ENCODE results near the gene CDR2L.
"Not testable (repeated sequence)": the region's sequence is repeated elsewhere in the genome, so short reads cannot be mapped to it uniquely, and the experiment has no call there.

Gene CDR2L

DNA sequence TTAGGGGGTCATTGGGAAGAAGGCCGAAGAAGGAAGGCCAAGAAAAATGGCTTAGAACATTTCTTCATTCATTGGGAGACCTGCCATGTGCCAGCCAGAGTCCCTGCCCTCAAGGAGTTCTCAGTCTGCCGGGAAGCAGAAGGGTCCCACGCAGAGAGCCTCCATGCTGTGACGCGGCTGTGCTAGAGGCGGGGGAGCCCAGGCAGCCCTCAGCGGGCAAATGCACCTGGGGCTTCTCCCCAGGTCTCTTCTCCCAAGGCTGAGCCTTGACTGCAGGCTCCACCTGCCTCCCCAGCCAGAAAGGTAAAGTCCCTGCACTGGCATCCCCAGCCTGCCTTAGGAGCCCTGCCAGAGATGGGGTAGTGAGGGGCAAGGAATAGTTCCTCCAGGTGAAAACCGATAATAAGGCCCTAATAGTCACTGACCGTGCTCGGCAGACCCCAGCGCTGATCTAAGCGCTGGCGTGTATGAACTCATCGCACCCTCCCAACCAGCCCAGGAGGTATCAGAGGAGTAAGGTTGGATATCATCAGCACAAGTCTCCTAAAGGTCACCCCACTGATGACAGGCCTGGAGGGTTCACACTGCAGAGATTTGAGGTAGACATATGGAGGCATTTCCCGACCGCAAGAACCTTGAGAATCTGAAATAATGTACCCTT lies 6.0 kb upstream of the CDR2L start:
- no peaks in the 10 kb centered on the region for H3K36me3 Mint-ChIP-seq (ENCODE audit: low read depth)
- intact Hi-C loops (cut with micrococcal nuclease): no loop called here
- H3K9me3 Mint-ChIP-seq: no peaks in the 10 kb centered on the region
- H3K4me1 Mint-ChIP-seq (ENCODE audit: low read depth): peaks cover 35% of the 10 kb centered on the region
- peak overlapping the region; percentile 70 for H3K4me3 Mint-ChIP-seq
- H3K27ac Mint-ChIP-seq: peak overlapping the region; percentile 1
- H3K27me3 Mint-ChIP-seq: peaks cover 70% of the 10 kb centered on the region

DNA sequence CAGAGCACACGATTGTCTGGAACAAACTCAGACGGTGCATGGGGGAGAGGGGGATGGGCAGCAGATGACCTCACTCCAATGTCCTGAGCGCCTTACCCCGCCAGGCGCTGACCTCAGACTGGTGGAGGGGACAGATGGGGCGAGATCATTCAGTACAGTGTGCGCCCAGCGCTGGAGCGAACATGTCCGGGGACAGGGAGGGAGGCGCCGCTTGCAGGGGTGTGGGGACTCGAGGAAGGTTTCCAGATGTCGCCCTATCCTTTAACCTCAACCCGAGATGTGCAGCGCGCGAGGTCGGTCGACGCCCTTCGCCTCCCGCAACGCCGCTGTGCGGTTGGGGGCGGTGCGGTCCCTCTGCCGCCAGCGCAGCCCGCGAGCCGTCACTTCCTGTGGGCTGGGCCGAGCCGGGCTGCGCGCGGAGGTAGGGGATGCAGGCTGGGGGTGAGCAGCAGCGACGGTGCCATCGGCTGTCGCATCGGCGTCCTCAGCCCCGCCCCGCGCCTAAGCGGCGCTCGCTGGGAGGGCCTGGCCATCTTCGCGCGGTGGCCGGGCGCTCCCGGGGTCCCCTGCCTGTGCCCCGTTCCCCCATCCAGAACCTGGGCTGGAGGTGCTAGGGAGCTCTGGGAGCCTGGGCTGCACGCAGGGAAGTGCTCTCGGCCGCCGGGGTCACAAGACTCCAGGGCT lies 5.3 kb upstream of the CDR2L start:
- intact Hi-C loops (cut with micrococcal nuclease): no loop called here
- no peaks in the 10 kb centered on the region for H3K9me3 Mint-ChIP-seq
- peaks cover 67% of the 10 kb centered on the region for H3K27me3 Mint-ChIP-seq
- peak overlapping the region; percentile 1 for H3K27ac Mint-ChIP-seq
- H3K4me3 Mint-ChIP-seq: peak overlapping the region; percentile 70
- H3K36me3 Mint-ChIP-seq (ENCODE audit: low read depth): no peaks in the 10 kb centered on the region
- peaks cover 37% of the 10 kb centered on the region for H3K4me1 Mint-ChIP-seq (ENCODE audit: low read depth)

DNA sequence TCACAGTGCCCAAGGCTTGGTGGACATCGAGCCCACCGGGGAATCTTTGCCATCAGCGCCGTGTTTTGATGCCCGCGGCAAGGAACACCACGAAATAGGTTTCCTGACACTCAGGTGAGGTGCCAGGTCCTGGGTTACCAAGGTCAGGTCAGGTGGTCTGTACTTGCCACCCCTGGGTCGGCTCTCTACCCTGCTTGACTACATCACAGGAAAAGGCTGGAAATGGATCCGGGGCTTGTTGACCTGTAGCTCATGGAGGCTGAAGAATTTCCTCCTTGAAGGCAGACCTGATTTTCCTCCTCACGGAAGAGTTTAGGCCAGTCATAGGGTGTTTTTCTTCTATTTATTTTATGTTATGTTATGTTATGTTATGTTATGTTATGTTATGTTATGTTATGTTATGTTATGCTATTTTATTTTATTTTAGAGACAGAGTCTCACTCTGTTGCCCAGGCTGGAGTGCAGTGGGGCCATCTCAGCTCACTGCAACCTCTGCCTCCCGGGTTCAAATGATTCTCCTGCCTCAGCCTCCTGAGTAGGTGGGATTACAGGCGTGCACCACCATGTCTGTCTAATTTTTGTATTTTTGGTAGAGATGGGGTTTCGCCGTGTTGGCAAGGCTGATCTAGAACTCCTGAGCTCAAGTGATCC lies 4.6 kb upstream of the CDR2L start:
- not testable (repeated sequence) for H3K36me3 Mint-ChIP-seq (ENCODE audit: low read depth); H3K27ac Mint-ChIP-seq
- peaks cover 66% of the 10 kb centered on the region for H3K27me3 Mint-ChIP-seq

DNA sequence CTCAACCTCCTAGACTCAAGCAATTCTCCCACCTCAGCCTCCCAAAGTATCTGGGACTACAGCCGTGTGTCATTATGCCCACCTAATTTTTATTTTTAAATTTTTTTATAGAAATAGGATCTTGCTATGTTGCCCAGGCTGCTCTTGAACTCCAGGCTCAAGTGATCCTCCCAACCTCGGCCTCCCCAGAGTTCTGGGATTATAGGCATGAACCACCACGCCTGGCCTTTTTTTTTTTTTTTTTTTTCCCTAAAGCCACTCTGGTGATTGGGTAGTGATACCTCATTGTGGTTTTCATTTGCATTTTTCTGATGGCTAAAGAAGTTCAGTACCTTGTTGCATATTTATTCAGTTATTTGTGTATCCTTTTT lies 1.2 kb upstream of the CDR2L start:
- Mint-ChIP-seq H3K27me3 (peaks cover 61% of the 10 kb centered on the region), H3K36me3 (ENCODE audit: low read depth) (peaks cover 11% of the 10 kb centered on the region), H3K27ac (no peak overlapping the region), H3K9me3 (no peaks in the 10 kb centered on the region), H3K4me3 (no peak overlapping the region), H3K4me1 (ENCODE audit: low read depth) (peaks cover 53% of the 10 kb centered on the region)
- intact Hi-C loops (cut with micrococcal nuclease): no loop called here

More for the DNA sequence above, 4.6 kb upstream of the CDR2L start:
- intact Hi-C loops (cut with micrococcal nuclease); H3K9me3 Mint-ChIP-seq: not testable (repeated sequence)
- H3K4me1 Mint-ChIP-seq (ENCODE audit: low read depth): peaks cover 40% of the 10 kb centered on the region
- H3K4me3 Mint-ChIP-seq: peak overlapping the region; percentile 70

DNA sequence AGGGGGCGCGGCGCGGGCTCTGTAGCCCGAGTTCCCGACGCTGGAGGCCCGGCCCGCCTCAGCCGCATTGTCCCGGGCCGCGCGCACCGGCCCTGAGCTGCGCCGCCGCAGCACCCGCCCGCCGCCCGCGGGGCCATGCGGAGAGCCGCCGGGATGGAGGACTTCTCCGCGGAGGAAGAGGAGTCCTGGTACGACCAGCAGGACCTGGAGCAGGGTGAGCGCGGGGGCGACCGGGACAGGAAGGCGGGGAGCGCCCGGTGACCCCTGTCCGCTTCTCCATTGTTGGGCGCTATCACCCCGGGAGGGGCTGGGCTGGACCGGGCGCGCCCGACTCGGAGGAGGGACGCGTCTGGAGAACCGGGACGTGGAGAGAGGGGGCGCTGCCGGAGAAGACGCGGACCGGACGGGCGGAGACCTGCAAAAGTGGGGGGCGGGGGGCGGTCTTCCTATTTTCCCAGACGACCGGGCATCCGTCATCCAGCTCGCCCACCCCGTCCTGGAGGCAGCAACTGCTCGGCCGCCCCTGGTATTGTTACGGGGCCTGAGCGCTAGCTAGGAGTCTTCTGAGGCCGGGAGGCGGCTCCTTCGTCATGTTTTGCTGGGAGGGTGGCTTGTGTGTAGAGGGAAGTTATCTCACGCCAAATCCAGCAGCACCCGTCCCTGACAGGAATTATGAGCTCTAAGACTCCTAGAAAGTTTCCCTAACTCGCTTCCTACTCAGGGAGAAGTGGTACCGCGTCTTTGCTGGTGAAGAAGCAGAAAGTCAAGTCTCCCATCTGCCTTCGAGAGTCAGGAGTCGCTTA lies 678 bp downstream of the CDR2L start:
- Mint-ChIP-seq H3K4me1 (ENCODE audit: low read depth) (peaks cover 57% of the 10 kb centered on the region), H3K27ac (peak overlapping the region; percentile 81), H3K36me3 (ENCODE audit: low read depth) (peaks cover 21% of the 10 kb centered on the region), H3K9me3 (no peaks in the 10 kb centered on the region), H3K27me3 (peaks cover 54% of the 10 kb centered on the region), H3K4me3 (peak overlapping the region; percentile 83)
- intact Hi-C loops (cut with micrococcal nuclease): no loop called here

DNA sequence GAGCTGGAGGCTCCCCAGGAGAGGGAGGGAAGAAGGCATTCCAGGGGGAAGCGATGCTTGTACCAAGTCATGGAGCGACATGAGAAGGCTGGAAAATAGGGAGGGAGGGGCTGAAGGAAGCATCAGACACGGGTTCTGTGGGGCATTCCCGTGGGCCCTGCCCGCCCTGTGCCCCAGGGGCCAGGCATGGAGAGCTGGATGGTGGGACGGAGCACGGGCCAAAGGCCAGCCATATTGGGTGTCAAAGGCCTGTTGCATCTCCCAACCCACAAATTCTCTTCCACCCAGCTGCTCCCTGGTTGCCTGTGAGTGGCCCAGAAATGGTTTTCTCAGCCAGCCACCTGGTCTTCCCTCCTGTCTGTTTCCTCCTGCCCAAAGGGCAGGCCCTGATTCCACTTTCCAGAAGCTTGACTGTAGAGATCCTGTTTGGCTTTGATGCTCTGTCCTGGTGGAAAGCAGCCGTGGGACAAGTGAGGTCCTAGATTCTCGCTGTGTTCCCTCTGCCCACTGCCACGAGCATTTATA lies 3.2 kb downstream of the CDR2L start:
- intact Hi-C loops (cut with micrococcal nuclease): no loop called here

DNA sequence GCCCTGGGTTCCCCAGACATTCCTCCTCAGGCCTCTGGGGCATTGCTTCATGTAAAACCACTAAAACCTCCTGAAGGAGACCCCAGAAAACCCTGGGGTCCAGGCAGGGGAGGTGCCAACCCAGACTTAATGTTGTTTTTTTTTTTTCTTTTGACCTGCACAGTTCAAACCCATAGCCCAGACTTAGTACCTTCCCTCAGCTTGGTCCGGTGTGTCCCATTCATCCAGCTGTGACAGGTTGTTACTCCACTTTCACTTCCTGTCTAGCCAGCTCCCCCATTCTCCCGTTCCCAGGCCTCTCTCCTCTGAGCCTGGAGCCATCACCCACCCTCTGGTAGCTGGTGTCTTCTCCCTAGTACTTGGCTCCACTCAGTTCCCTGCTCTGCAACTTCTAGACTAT lies 4.8 kb downstream of the CDR2L start:
- intact Hi-C loops (cut with micrococcal nuclease): no loop called here
- H3K36me3 Mint-ChIP-seq (ENCODE audit: low read depth): peaks cover 21% of the 10 kb centered on the region
- no peaks in the 10 kb centered on the region for H3K9me3 Mint-ChIP-seq
- H3K4me3 Mint-ChIP-seq: no peak overlapping the region
- H3K27me3 Mint-ChIP-seq: peaks cover 35% of the 10 kb centered on the region
- peaks cover 55% of the 10 kb centered on the region for H3K4me1 Mint-ChIP-seq (ENCODE audit: low read depth)
- no peak overlapping the region for H3K27ac Mint-ChIP-seq

More for the DNA sequence above, 3.2 kb downstream of the CDR2L start:
- Mint-ChIP-seq H3K4me1 (ENCODE audit: low read depth) (peaks cover 54% of the 10 kb centered on the region), H3K36me3 (ENCODE audit: low read depth) (peaks cover 21% of the 10 kb centered on the region), H3K27ac (no peak overlapping the region), H3K27me3 (peaks cover 37% of the 10 kb centered on the region), H3K4me3 (no peak overlapping the region), H3K9me3 (no peaks in the 10 kb centered on the region)

DNA sequence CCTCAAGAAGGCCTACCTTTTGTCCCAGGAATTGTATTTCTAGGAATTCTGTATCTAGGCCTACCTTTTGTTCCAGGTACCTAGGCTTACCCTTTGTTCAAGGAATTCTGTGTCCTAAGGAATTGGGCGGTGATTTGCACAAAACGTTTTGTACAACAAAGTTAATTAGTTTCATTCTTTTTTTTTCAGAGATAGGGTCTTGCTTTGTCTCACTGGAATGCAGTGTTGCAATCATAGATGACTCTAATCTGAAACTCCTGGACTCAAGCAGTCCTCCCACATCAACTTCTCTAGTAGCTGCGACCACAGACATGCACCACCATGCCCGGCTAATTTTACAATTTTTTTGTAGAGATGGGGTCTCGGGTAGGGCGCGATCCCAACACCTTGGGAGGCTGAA lies 7.0 kb downstream of the CDR2L start:
- Mint-ChIP-seq H3K9me3 (no peaks in the 10 kb centered on the region), H3K27me3 (peaks cover 21% of the 10 kb centered on the region), H3K36me3 (ENCODE audit: low read depth) (peaks cover 15% of the 10 kb centered on the region), H3K27ac (no peak overlapping the region), H3K4me1 (ENCODE audit: low read depth) (peaks cover 56% of the 10 kb centered on the region), H3K4me3 (no peak overlapping the region)
- intact Hi-C loops (cut with micrococcal nuclease): no loop called here

DNA sequence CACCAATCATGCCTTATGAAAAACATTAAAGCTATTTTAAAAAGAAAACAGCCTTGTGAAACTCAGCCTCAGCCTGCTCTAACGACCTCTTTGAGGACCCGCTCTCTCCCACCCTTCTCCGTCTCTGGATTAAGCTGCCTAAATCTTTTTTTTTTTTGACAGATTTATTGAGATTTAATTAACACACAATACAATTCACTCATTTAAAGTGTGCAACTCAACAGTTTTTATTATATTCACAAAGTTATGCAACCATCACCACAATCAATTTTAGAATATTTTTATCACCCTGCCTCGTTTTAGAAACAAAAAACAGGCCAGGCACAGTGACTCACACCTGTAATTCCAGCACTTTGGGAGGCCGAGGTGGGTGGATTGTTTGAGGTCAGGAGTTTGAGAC lies 8.4 kb downstream of the CDR2L start:
- intact Hi-C loops (cut with micrococcal nuclease): no loop called here
- Mint-ChIP-seq H3K4me1 (ENCODE audit: low read depth) (peaks cover 45% of the 10 kb centered on the region), H3K9me3 (no peaks in the 10 kb centered on the region), H3K4me3 (no peak overlapping the region), H3K36me3 (ENCODE audit: low read depth) (peaks cover 12% of the 10 kb centered on the region), H3K27me3 (peaks cover 13% of the 10 kb centered on the region), H3K27ac (no peak overlapping the region)

DNA sequence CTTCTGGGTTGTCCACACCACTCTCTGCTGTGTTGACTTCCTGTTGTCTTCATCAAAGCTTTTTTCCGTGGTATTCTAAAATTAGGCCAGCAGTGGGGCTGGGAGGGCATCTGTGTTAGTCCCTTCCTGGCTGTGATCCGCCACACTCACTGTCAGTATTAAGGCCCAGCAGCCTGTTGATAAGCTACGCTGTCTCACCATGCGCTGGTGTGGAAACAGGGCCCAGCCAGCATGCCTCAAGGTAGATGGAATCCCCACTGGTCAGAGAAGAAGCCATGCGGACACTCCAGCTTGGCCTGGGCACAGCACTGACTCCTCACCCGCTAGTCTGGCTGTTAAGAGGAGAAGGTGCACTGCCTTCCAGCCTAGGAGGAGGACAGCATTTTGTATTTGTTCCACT lies 11.4 kb downstream of the CDR2L start:
- Mint-ChIP-seq H3K4me1 (ENCODE audit: low read depth) (peaks cover 53% of the 10 kb centered on the region), H3K9me3 (no peaks in the 10 kb centered on the region), H3K27me3 (peaks cover 7% of the 10 kb centered on the region), H3K4me3 (no peak overlapping the region), H3K36me3 (ENCODE audit: low read depth) (peaks cover 31% of the 10 kb centered on the region), H3K27ac (peak overlapping the region; percentile 13)
- intact Hi-C loops (cut with micrococcal nuclease): no loop called here

DNA sequence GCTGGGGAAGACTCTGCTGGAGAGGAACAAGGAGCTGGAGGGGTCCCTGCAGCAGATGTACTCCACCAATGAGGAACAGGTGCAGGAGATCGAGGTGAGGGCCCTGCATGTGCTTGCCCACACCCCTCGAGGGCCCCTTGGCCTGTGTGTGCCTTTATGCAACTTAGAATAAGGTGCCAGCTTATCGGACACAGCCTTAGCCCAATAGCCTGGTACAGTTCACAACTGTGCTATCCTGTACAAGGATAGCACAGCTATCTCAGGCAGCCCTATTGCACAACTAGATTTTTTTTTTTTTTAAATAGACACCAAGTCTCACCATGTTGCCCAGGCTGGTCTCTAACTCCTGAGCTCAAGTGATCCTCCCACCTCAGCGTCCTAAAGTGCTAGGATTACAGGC lies 12.1 kb downstream of the CDR2L start:
- H3K9me3 Mint-ChIP-seq: no peaks in the 10 kb centered on the region
- no peak overlapping the region for H3K4me3 Mint-ChIP-seq
- peaks cover 11% of the 10 kb centered on the region for H3K27me3 Mint-ChIP-seq
- H3K4me1 Mint-ChIP-seq (ENCODE audit: low read depth): peaks cover 51% of the 10 kb centered on the region
- H3K36me3 Mint-ChIP-seq (ENCODE audit: low read depth): peaks cover 38% of the 10 kb centered on the region
- intact Hi-C loops (cut with micrococcal nuclease): no loop called here
- peak overlapping the region; percentile 13 for H3K27ac Mint-ChIP-seq

DNA sequence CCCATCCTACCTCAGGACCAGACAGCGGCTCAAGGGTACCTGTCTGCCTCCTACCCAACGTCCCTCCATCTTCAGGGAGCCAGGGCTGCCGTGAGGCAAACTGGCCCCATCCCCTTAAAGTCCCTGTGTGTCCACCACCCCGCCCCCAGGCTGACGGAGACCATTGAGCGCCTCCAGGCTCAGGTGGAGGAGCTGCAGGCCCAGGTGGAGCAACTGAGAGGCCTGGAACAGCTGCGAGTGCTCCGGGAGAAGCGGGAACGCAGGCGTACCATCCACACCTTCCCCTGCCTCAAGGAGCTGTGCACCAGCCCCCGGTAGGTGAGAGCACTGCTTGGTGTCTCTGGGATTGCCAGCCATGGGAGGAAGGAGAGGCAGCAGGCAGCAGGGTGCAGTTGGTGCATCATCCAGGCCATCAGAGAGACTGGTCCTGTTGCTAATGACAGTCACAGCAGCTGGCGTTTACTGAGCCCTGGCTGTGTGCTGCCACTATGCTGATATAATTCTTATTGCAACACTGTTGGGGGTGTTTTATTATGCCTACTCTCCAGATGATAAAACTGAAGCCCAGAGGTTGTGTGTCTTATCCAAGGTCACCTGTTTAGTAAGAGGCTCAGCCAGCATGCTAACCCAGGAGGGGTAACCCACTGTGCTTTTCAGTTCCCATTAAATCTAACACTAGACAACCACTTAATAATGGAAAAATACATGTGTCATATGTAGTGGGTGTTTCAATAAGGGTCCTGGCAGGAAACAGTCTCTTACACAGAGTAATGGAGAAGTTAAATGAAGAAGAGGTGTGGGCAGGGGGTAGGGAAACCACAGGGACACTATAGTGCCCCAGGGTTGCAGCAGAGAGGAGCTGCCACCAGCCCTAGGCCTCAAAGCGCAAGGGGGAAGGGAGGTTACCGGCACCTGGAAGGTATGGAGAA lies 14.7 kb downstream of the CDR2L start:
- intact Hi-C loops (cut with micrococcal nuclease): no loop called here
- H3K36me3 Mint-ChIP-seq (ENCODE audit: low read depth): peaks cover 52% of the 10 kb centered on the region
- H3K27me3 Mint-ChIP-seq: peaks cover 17% of the 10 kb centered on the region
- H3K4me1 Mint-ChIP-seq (ENCODE audit: low read depth): peaks cover 51% of the 10 kb centered on the region
- no peaks in the 10 kb centered on the region for H3K9me3 Mint-ChIP-seq
- peak overlapping the region; percentile 54 for H3K27ac Mint-ChIP-seq
- no peak overlapping the region for H3K4me3 Mint-ChIP-seq

Data from dendritic cell treated with granulocyte-macrophage colony-stimulating factor and Interleukin-4, amounts not matched to agents 40 ng/mL and 50 ng/mL, for 4 days (primary cell).